GM12892 (cell line): ENCODE results near the gene EXD3.

Experiments used
- POLR2A ChIP-seq: IDR thresholded peaks from 2 replicates; pipeline ENCODE4 v1.6.1; 2011; ENCODE audit warnings: low read depth, low read length, control low read depth
- POLR2AphosphoS5 ChIP-seq: IDR thresholded peaks from 2 replicates; pipeline ENCODE4 v1.6.1; 2011; ENCODE audit warnings: low read depth, low read length, control low read depth
- TAF1 ChIP-seq: IDR thresholded peaks from 2 replicates; pipeline ENCODE4 v1.6.1; 2011; ENCODE audit warnings: low read depth, mild to moderate bottlenecking, control low read depth, low read length, borderline replicate concordance

DNA sequence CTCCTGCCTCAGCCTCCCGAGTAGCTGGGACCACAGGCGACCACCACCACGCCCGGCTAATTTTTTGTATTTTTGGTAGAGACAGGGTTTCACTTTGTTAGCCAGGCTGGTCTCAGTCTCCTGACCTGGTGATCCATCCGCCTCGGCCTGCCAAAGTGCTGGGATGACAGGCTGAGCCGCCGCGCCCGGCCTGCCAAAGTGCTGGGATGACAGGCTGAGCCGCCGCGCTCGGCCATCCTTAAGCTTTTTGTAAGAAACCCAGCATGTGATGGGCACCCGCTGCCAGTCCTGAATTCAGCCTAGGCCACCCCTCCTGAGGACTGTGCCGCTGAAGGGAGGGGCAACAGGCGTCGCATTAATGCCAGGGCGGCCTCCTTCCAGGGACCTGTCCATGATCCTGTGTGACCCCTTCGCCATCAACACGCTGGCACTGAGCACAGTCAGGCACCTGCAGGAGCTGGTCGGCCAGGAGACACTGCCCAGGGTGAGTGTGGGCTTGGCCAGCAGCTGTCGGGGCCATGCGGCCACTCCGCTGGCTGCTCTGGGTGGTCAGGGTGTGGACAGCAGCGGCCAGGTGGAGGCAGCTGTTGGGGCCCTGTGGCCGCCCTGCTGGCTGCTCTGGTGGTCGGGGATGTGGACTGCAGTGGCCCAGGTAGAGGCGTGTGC is 157.3 kb downstream of the EXD3 start:
- no peak for TF ChIP-seq POLR2A
- TF ChIP-seq POLR2AphosphoS5 = no peak
- no peak for TF ChIP-seq TAF1
